GM21619 (cell line): Measurements from ENCODE around the gene GNA12.
"Not testable (repeated sequence)": the region's sequence is repeated elsewhere in the genome, so short reads cannot be mapped to it uniquely, and the experiment has no call there.

Experiments
- ATAC-seq: cut with Tn5 transposase; IDR thresholded peaks from one replicate; pipeline ENCODE4 v1.9.1; 2021; ENCODE audit not compliant: unreplicated experiment

GNA12 gene

GRCh38 chr7:2732388-2732787 is 111.7 kb downstream of the GNA12 start:
- ATAC-seq: no peak

GRCh38 chr7:2730846-2731770 is 113.0 kb downstream of the GNA12 start:
- ATAC-seq: no peak

GRCh38 chr7:2729893-2730716 is 114.0 kb downstream of the GNA12 start:
- no peak for ATAC-seq

- no peak for ATAC-seq
These were observed 114.8 kb downstream of the GNA12 start for GRCh38 chr7:2729031-2729892.

- ATAC-seq: no peak
These were observed 115.6 kb downstream of the GNA12 start for GRCh38 chr7:2728316-2729030.

- ATAC-seq: not testable (repeated sequence)
These were observed 116.9 kb downstream of the GNA12 start for GRCh38 chr7:2727206-2727605.

- no peak for ATAC-seq
These were observed 117.6 kb downstream of the GNA12 start for GRCh38 chr7:2726316-2727018.

- no peak for ATAC-seq
These were observed 118.7 kb downstream of the GNA12 start for GRCh38 chr7:2725178-2726105.

- ATAC-seq: no peak
These were observed 119.5 kb downstream of the GNA12 start for GRCh38 chr7:2724453-2725177.

- not testable (repeated sequence) for ATAC-seq
These were observed 120.1 kb downstream of the GNA12 start for GRCh38 chr7:2724036-2724435.

- no peak for ATAC-seq
These were observed 120.8 kb downstream of the GNA12 start for GRCh38 chr7:2723138-2723850.

- ATAC-seq: no peak
These were observed 121.5 kb downstream of the GNA12 start for GRCh38 chr7:2722591-2722990.

GRCh38 chr7:2721842-2722241 is 122.3 kb downstream of the GNA12 start:
- no peak for ATAC-seq

- ATAC-seq: no peak
These were observed 124.1 kb downstream of the GNA12 start for GRCh38 chr7:2720024-2720423.

GRCh38 chr7:2719007-2719406 is 125.1 kb downstream of the GNA12 start:
- no peak for ATAC-seq

- no peak for ATAC-seq
These were observed 125.7 kb downstream of the GNA12 start for GRCh38 chr7:2718296-2718965.
